Fibroblast of lung (primary cell): ENCODE results near the gene PRAMEF15.
"Not testable (repeated sequence)": the region's sequence is repeated elsewhere in the genome, so short reads cannot be mapped to it uniquely, and the experiment has no call there.

Source experiments
- EZH2 ChIP-seq: IDR thresholded peaks from 2 replicates; pipeline ENCODE4 v1.5.1; 2012; ENCODE audit warnings: low read length, control low read depth, mild to moderate bottlenecking; ENCODE audit errors: missing control alignments
- TF ChIP-seq, protein P1 (sequence below), 2 donors: IDR thresholded peaks in 1 of 2; conservative IDR thresholded peaks in 1 of 2; 1 replicate in 1 of 2; 2 replicates in 1 of 2; pipeline ENCODE4 v1.5.1; 2011 to 2012; ENCODE audit warnings: low read length in 2 of 2, control low read depth in 1 of 2, inconsistent platforms in 1 of 2, low read depth in 1 of 2, mild to moderate bottlenecking in 1 of 2

DNA sequence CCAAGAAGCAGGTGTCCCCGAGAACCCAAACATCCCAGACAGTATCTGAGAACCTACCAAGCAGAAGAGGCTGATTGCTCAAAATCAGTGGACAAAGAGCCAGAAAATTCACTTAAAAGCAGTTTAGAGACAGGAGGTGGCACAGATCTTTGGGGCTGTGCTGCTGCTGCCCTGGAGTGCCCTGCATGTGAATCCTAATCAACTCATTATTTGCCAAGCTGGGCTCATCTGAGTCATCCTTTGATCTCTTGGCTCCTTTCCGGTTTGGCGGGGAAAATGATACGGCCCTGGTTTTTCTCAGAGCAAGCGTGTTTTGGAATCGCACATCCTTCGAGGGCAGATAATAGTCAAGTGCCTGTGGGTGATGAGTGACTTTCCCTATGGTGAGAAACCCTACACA is 47.0 kb downstream of the PRAMEF15 start:
- TF ChIP-seq, protein P1, sequence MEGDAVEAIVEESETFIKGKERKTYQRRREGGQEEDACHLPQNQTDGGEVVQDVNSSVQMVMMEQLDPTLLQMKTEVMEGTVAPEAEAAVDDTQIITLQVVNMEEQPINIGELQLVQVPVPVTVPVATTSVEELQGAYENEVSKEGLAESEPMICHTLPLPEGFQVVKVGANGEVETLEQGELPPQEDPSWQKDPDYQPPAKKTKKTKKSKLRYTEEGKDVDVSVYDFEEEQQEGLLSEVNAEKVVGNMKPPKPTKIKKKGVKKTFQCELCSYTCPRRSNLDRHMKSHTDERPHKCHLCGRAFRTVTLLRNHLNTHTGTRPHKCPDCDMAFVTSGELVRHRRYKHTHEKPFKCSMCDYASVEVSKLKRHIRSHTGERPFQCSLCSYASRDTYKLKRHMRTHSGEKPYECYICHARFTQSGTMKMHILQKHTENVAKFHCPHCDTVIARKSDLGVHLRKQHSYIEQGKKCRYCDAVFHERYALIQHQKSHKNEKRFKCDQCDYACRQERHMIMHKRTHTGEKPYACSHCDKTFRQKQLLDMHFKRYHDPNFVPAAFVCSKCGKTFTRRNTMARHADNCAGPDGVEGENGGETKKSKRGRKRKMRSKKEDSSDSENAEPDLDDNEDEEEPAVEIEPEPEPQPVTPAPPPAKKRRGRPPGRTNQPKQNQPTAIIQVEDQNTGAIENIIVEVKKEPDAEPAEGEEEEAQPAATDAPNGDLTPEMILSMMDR (conservative IDR thresholded peaks at IDR 0.05 in 1 of 2, IDR thresholded peaks at IDR 0.05 in 1 of 2; ENCODE audit: low read depth in 1 of 2, low read length in 2 of 2): not testable (repeated sequence)
- TF ChIP-seq EZH2: not testable (repeated sequence)
